ENCODE results near the gene PAX7. TPM values are rescaled to one million over a fixed set of nuclear protein-coding genes. Genes with fewer than 3 reads are reported as not detected.

The PAX7 gene
- total and polyA plus RNA-seq, 7 donors, result 1.7 to 11.7 (median 3.3) TPM

GRCh38 chr1:18721041-18721440 is 90.4 kb downstream of the PAX7 start:
- intact Hi-C loops (cut with DNase I), result no loop called here
- peaks cover 0 to 34% (median 12%) of the 10 kb centered on the region in 3 donors for H3K27me3 ChIP-seq (ENCODE audit: insufficient read depth in 3 of 3, low read length in 2 of 3)
- no peak overlapping the region for H3K4me3 ChIP-seq
- no peak for DNase-seq
- 51 to 64% (median 51%) methylated on average over 7 to 8 of the region's 8 CpGs for WGBS, 3 donors
- no peaks in the 10 kb centered on the region for H3K36me3 ChIP-seq (ENCODE audit: insufficient read depth in 1 of 2, low read depth in 1 of 2)
- no peak overlapping the region for H3K27ac ChIP-seq
- no peaks in the 10 kb centered on the region for H3K9me3 ChIP-seq
- no peaks in the 10 kb centered on the region for H3K4me1 ChIP-seq
- no peak for TF ChIP-seq CTCF (IDR thresholded peaks at IDR 0.05)
- no peak for ATAC-seq

- Histone ChIP-seq H3K27me3 (ENCODE audit: insufficient read depth in 3 of 3, low read length in 2 of 3) (peaks cover 0 to 31% (median 10%) of the 10 kb centered on the region in 3 donors), H3K4me3 (no peak overlapping the region), H3K4me1 (no peaks in the 10 kb centered on the region), H3K27ac (no peak overlapping the region), H3K9me3 (no peaks in the 10 kb centered on the region), H3K36me3 (ENCODE audit: insufficient read depth in 1 of 2, low read depth in 1 of 2) (no peaks in the 10 kb centered on the region)
- 70 to 76% (median 71%) methylated on average over 1 of the region's 1 CpG for WGBS, 3 donors
- intact Hi-C loops (cut with DNase I), result no loop called here
- ATAC-seq, result no peak
- TF ChIP-seq CTCF (IDR thresholded peaks at IDR 0.05), result no peak
- DNase-seq, result no peak
These were observed 91.1 kb downstream of the PAX7 start for GRCh38 chr1:18721776-18722175.

- ATAC-seq, result no peak
- H3K36me3 ChIP-seq (ENCODE audit: insufficient read depth in 1 of 2, low read depth in 1 of 2), result no peaks in the 10 kb centered on the region
- intact Hi-C loops (cut with DNase I), result no loop called here
- H3K27me3 ChIP-seq (ENCODE audit: insufficient read depth in 3 of 3, low read length in 2 of 3), result peaks cover 0 to 31% (median 8%) of the 10 kb centered on the region in 3 donors
- H3K4me1 ChIP-seq, result no peaks in the 10 kb centered on the region
- no peak for DNase-seq
- no peak for TF ChIP-seq CTCF (IDR thresholded peaks at IDR 0.05)
- H3K4me3 ChIP-seq, result no peak overlapping the region
- no peaks in the 10 kb centered on the region for H3K9me3 ChIP-seq
- H3K27ac ChIP-seq, result no peak overlapping the region
- 73 to 75% (median 73%) methylated on average over 19 of the region's 19 CpGs for WGBS, 3 donors
These were observed 91.6 kb downstream of the PAX7 start for GRCh38 chr1:18722270-18722669.

DNA sequence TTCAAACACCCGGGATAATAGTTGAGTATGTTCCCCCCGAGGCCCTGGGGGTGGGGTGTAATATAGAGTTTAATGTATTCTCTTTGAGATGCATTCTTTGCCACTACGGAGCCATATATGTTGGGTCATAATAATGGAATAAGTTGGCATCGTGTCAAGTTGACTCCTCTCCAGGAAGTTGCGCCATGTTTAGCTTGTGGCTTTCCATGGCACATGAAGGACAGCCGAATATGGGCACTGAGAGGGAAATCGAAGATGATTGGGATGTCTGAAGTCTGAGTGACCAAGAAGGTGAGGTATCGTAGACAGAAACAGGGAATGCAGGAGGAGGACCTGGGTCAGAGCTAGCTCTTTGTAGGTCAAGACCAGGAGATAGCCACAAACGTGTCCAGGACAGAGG is 92.6 kb downstream of the PAX7 start:
- Histone ChIP-seq H3K4me1 (no peaks in the 10 kb centered on the region), H3K4me3 (no peak overlapping the region), H3K27ac (no peak overlapping the region), H3K9me3 (no peaks in the 10 kb centered on the region), H3K27me3 (ENCODE audit: insufficient read depth in 3 of 3, low read length in 2 of 3) (peaks cover 0 to 31% (median 8%) of the 10 kb centered on the region in 3 donors), H3K36me3 (ENCODE audit: insufficient read depth in 1 of 2, low read depth in 1 of 2) (no peaks in the 10 kb centered on the region)
- intact Hi-C loops (cut with DNase I), result no loop called here
- ATAC-seq (no peak), DNase-seq (no peak)
- 51 to 64% (median 55%) methylated on average over 9 of the region's 9 CpGs for WGBS, 3 donors
- no peak for TF ChIP-seq CTCF (IDR thresholded peaks at IDR 0.05)

DNA sequence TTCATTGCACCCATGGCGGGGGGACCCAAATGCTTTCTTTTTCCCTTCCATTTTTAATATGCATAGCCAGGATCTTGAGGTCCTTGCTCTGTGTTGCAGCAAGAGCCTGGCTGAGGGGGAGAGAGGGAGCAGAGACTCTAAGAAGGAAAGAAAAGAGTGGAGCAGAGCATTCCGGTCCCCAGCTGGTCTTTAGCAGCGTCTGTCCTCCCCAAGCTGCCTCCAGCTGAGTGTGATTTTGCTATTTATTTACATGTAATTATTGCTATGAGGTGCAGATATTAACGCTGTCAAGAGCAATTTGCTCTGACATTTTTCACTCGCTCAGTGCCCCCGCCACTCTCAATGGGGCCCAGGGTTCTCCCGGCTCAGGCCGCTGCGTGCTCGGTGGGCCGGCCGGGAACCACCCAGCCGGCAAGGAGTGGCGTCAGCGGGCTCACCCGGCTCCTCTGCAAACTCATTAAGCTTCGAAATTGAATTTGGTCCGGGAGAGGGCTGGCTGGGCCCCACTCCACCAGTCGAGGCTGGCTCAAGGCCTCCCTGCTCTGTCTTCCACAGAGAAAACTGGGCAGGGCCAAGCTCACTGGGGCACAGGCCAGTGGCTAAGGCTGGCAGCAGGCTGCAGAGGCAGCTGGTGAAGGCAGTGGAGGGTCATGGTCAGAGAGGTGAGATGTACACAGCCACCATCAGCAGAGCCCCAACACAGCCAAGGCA is 93.2 kb downstream of the PAX7 start:
- DNase-seq (no peak), ATAC-seq (no peak)
- Histone ChIP-seq H3K36me3 (ENCODE audit: insufficient read depth in 1 of 2, low read depth in 1 of 2) (no peaks in the 10 kb centered on the region), H3K27me3 (ENCODE audit: insufficient read depth in 3 of 3, low read length in 2 of 3) (peaks cover 0 to 31% (median 8%) of the 10 kb centered on the region in 3 donors), H3K27ac (no peak overlapping the region), H3K4me1 (no peaks in the 10 kb centered on the region), H3K9me3 (no peaks in the 10 kb centered on the region), H3K4me3 (no peak overlapping the region)
- TF ChIP-seq CTCF (IDR thresholded peaks at IDR 0.05), result no peak
- WGBS, 3 donors, result 47 to 53% (median 48%) methylated on average over 19 of the region's 19 CpGs
- intact Hi-C loops (cut with DNase I), result no loop called here

Data from psoas muscle (tissue), 8 donors.